Sigmoid colon (tissue), 4 donors: Measurements from ENCODE around the gene EFNA2.

Source experiments
- CTCF ChIP-seq, 4 experiments: fragments of 450-650 bp in 3 of 4; fragments of 200-600 bp in 1 of 4; IDR thresholded peaks; one replicate each; pipeline ENCODE4 v1.5.1; 2016 to 2019; ENCODE audit warnings: antibody characterized with exemption in 4 of 4, mild to moderate bottlenecking in 3 of 4, moderate library complexity in 2 of 4
- POLR2A ChIP-seq, 2 donors: fragments of 450-650 bp; IDR thresholded peaks; one replicate each; pipeline ENCODE4 v1.6.1; 2016; ENCODE audit warnings: antibody characterized with exemption in 2 of 2, mild to moderate bottlenecking in 2 of 2, moderate library complexity in 2 of 2
- POLR2AphosphoS5 ChIP-seq, 4 donors: sonication (generic); formaldehyde crosslinking; IDR thresholded peaks; one replicate each; pipeline ENCODE4 v1.6.1; 2017; ENCODE audit warnings: antibody characterized with exemption in 4 of 4

- no peak for TF ChIP-seq CTCF (IDR thresholded peaks at IDR 0.05)
- TF ChIP-seq POLR2AphosphoS5 (IDR thresholded peaks at IDR 0.05): no peak
- no peak for TF ChIP-seq POLR2A (IDR thresholded peaks at IDR 0.05)
Observed at GRCh38 chr19:1302533-1303239, 17.0 kb downstream of the EFNA2 start.
